Neutrophil (primary cell): ENCODE measurements around the gene UFD1.

Experiments
- H3K27ac ChIP-seq: fragments of 200-600 bp; sonication (generic); 2 replicates; pipeline ENCODE4 v1.5.1; 2016; ENCODE audit warnings: mild to moderate bottlenecking, moderate library complexity
- H3K27me3 ChIP-seq: fragments of 200-600 bp; sonication (generic); 2 replicates; pipeline ENCODE4 v1.6.0; 2016; ENCODE audit warnings: mild to moderate bottlenecking
- H3K36me3 ChIP-seq: fragments of 200-600 bp; sonication (generic); 2 replicates; pipeline ENCODE4 v1.5.1; 2017
- H3K4me1 ChIP-seq, 2 experiments: fragments of 200-600 bp in 1 of 2; sonication (generic) in 1 of 2; 1 replicate in 1 of 2; 2 replicates in 1 of 2; pipeline versions ENCODE4 v1.5.1 to v1.6.1; 2013 to 2016; ENCODE audit warnings: low read depth in 1 of 2, low read length in 1 of 2, mild to moderate bottlenecking in 1 of 2, moderate library complexity in 1 of 2; ENCODE audit not compliant: control insufficient read depth in 1 of 2, insufficient read depth in 1 of 2
- H3K4me3 ChIP-seq, 2 experiments: fragments of 200-600 bp in 1 of 2; sonication (generic) in 1 of 2; 1 replicate in 1 of 2; 2 replicates in 1 of 2; pipeline ENCODE4 v1.5.1; 2013 to 2016; ENCODE audit warnings: low read depth in 1 of 2, low read length in 1 of 2, mild to moderate bottlenecking in 1 of 2, moderate library complexity in 1 of 2
- H3K9me3 ChIP-seq: fragments of 200-600 bp; sonication (generic); 2 replicates; pipeline ENCODE4 v1.5.1; 2016
- CTCF ChIP-seq: fragments of 200-600 bp; sonication (generic); IDR thresholded peaks from 2 replicates; pipeline ENCODE4 v1.5.1; 2016; ENCODE audit warnings: antibody characterized with exemption

Gene UFD1

DNA sequence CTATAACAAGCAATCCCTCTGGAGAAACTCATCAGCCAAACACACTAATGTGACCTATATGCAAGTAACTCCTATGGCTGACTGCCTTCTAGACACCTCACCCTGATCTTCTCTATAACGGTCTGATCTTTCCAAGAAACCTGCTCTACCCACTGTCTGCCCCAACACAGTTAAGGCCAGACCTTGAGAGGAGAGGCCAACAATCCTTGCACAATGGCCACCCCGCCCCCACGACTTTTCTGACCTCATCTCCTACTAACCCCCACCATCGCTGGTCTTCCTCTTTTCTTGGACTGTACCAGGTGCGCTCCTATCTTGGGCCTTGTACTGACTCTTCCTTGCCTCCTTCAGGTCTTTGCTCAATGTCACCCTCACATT, 59.9 kb downstream of the UFD1 start:
- peak overlapping the region; percentile 98 for H3K27ac ChIP-seq
- no peaks in the 10 kb centered on the region for H3K9me3 ChIP-seq
- peak; percentile 27 for TF ChIP-seq CTCF
- no peaks in the 10 kb centered on the region for H3K27me3 ChIP-seq
- H3K36me3 ChIP-seq = no peaks in the 10 kb centered on the region
- H3K4me3 ChIP-seq = peak overlapping the region; percentile 45 to 54
- peaks cover 83 to 93% of the 10 kb centered on the region in 2 experiments for H3K4me1 ChIP-seq

DNA sequence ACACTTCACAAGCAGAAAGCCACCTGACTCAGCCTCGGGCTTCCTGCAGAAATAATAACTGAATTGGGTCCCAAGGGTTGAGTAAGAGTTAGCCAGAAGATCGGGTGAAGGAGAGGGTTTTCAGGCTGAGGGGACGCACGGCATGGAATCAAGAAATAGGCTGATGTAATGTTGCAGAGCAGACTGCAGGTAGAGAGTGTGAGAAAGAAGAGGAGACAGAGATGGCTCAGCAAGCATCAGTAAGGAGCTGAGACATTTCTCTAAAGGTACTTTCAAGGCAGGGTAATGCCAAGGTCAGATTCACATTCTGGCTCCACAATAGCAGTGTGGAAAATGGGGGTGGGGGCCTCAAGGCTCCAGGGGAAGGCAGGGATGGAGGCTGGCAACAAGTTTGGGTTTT, 66.1 kb downstream of the UFD1 start:
- Histone ChIP-seq H3K27ac (peak overlapping the region; percentile 50), H3K4me1 (peaks cover 30 to 38% of the 10 kb centered on the region in 2 experiments), H3K9me3 (no peaks in the 10 kb centered on the region), H3K36me3 (peaks cover 32% of the 10 kb centered on the region), H3K4me3 (no peak overlapping the region), H3K27me3 (no peaks in the 10 kb centered on the region)
- no peak for TF ChIP-seq CTCF

- peaks cover 26 to 34% of the 10 kb centered on the region in 2 experiments for H3K4me1 ChIP-seq
- H3K36me3 ChIP-seq = peaks cover 36% of the 10 kb centered on the region
- no peak for TF ChIP-seq CTCF
- no peaks in the 10 kb centered on the region for H3K9me3 ChIP-seq
- no peaks in the 10 kb centered on the region for H3K27me3 ChIP-seq
- no peak overlapping the region for H3K4me3 ChIP-seq
- peak overlapping the region; percentile 50 for H3K27ac ChIP-seq
Measured at GRCh38 chr22:19412478-19412877, 66.5 kb downstream of the UFD1 start.

DNA sequence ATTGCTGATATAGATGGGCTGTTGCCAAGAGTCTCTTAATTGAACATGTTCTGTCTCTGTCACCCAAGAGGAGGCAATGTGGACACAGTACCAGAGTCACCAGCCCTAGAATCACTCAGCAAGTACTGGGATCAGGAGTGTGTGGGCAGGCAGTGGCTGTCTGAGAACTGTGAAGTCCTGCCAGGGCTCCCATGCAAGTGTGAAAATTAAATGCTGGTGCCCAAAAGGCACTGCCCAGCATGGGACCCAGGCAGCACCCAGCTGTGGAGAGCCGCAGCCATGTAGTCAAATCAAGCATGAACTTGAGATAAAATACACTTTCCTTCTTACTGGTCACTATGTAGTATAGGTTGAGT, 67.3 kb downstream of the UFD1 start:
- Histone ChIP-seq H3K9me3 (no peaks in the 10 kb centered on the region), H3K4me3 (no peak overlapping the region), H3K27me3 (no peaks in the 10 kb centered on the region), H3K4me1 (peaks cover 18 to 25% of the 10 kb centered on the region in 2 experiments), H3K36me3 (peaks cover 44% of the 10 kb centered on the region), H3K27ac (peak overlapping the region; percentile 50)
- no peak for TF ChIP-seq CTCF

DNA sequence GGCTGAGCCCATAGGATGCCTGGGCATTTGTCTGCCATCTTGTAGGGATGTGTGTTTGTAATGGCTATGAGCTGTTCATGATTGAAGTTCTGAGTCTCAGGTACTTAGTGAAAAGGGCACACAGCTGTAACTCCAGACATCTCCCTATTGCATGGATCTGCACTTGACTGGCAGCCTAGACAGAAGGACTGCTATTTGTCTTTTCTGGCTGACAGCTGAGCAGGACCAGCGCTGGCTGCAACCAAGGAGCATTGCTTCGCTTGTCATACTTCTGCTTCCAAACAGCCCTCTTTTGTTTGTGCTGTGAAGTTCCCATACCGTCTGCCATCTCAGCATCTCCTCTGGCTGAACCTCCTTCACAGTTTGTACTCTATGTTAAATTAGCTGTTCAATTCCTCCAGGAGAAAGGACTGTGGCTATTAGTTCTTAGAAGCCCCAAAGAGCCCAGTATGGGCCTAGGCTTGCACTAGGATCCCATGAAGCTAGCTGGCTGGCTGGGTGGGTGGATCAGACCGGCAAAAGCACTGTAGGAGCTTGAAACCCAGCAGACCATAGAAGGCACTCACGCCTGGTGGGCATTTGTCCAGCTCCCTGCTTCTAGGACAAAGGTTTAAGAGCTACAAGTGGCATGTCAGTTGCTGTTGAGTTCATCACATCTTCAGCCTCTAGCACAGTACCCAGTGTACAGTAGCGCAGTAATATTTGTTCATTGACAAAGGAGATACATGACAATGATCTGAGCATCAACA, 67.9 kb downstream of the UFD1 start:
- Histone ChIP-seq H3K27ac (peak overlapping the region; percentile 50), H3K9me3 (no peaks in the 10 kb centered on the region), H3K36me3 (peaks cover 50% of the 10 kb centered on the region), H3K4me1 (peaks cover 13 to 20% of the 10 kb centered on the region in 2 experiments), H3K27me3 (no peaks in the 10 kb centered on the region), H3K4me3 (no peak overlapping the region)
- TF ChIP-seq CTCF = no peak
